IgD-negative memory B cell (primary cell): Measurements from ENCODE around the gene TK2. TPM values are rescaled to one million over a fixed set of nuclear protein-coding genes. Genes with fewer than 3 reads are reported as not detected.
A peak's percentile ranks its signal among the peaks of the same experiment; 100 is the strongest.
"Not testable (repeated sequence)": the region's sequence is repeated elsewhere in the genome, so short reads cannot be mapped to it uniquely, and the experiment has no call there.

Experiments
- H3K27ac Mint-ChIP-seq, 3 donors: one replicate each; pipeline ENCODE4 v1.8.0; 2020 to 2022; ENCODE audit warnings: mild to moderate bottlenecking in 3 of 3, mixed read lengths in 3 of 3, moderate library complexity in 1 of 3
- H3K27me3 Mint-ChIP-seq: one replicate; pipeline ENCODE4 v1.8.0; 2021; ENCODE audit warnings: mixed read lengths
- H3K36me3 Mint-ChIP-seq: one replicate; pipeline ENCODE4 v1.8.0; 2020; ENCODE audit warnings: mild to moderate bottlenecking, mixed read lengths
- H3K4me1 Mint-ChIP-seq, 3 donors: one replicate each; pipeline ENCODE4 v1.8.0; 2020 to 2022; ENCODE audit warnings: mixed read lengths in 3 of 3, mild to moderate bottlenecking in 1 of 3
- H3K4me3 Mint-ChIP-seq, 4 donors: one replicate each; pipeline ENCODE4 v1.8.0; 2020 to 2022; ENCODE audit warnings: mild to moderate bottlenecking in 4 of 4, mixed read lengths in 4 of 4, moderate library complexity in 3 of 4
- H3K9me3 Mint-ChIP-seq, 3 donors: one replicate each; pipeline ENCODE4 v1.8.0; 2020 to 2021; ENCODE audit warnings: mixed read lengths in 3 of 3, mild to moderate bottlenecking in 1 of 3
- polyA plus RNA-seq: library from polyadenylated mRNA; unstranded; fragments of 300-500 nt; fragmentation: Illumina TruSeq; gene quantifications from one replicate; pipeline ENCODE4 v1.2.3, GENCODE V29; 2021

TK2 gene
- polyA plus RNA-seq, 1 donor from 2014 or later: 1.6 TPM

DNA sequence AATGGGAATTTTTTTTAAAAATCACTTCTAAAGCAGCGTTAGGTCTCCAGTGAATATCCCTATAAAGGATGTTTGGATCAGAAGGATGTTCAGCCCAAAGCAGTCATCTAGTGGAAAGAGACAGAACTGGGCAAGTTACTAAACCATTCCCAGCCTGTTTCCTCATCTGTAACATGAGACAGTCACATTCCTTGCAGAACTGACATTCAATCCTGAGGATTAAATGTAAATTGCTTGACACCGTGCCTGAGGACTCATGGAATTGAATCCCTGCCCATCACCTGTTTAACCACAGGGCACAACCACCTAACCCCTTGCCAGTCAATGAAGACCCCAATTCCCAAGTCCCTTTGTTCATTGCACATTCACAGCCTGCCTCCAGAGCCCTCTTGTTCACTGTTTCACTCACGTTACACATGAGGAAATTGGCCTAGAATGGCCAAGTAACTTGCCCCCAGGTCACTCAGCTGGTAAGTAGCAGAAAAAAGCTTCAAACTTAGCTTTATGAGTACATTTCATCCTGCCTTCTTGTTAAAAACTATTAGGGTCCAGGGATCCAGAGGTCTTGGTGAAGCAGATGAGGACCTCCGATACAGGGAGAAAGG, 30.8 kb upstream of the TK2 start:
- peaks cover 0 to 1% (median 0%) of the 10 kb centered on the region in 3 donors for H3K9me3 Mint-ChIP-seq
- H3K36me3 Mint-ChIP-seq: no peaks in the 10 kb centered on the region
- H3K27me3 Mint-ChIP-seq: peaks cover 23% of the 10 kb centered on the region
- H3K27ac Mint-ChIP-seq: no peak overlapping the region
- peaks cover 0 to 10% (median 5%) of the 10 kb centered on the region in 3 donors for H3K4me1 Mint-ChIP-seq
- no peak overlapping the region for H3K4me3 Mint-ChIP-seq

DNA sequence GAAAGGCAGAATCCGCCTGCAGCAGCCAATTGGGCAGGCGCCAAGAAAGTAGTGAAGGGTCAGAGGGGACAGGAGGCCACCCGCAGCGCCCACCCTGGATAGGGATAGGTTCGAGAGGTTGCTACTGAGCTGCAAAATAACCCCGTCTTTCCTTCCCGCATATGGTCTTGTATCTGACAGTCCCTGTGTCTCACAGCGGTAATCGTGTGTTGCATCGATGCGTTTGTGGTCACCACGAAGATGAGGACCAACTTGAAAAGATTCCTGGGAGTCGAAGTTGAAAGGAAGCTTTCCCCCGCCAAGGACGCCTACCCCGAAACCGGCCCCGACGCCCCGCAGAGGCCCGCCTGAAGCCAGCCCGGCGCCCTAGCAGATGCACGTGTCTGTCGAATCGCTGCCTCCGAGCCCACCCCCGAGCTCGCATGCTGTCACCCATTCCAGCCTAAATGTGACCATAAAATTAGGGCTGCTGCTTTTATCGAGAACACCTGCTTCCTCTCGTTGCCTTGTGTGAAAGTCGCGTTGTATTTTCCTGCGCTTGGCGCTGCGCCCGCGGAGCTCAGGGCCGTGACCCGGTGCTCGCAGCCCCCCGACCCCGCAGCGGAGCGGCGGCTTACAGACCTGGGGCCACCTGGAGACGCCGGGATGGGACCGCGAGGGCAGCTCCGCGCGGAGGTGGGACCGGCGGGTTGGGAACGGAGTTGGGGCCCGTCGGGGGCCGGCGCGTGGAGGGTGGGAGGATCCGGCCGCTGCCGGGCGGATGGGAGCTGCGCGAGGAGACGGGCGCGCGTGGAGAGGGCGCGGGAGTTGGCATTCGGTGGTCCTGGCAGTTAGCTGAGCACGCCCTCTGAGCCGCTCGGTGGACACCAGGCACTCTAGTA, 29.0 kb upstream of the TK2 start, which contains the start of gene CMTM2:
CMTM2 (plus strand) TSS at position 813 of the 881 bp plus-strand sequence. CDS start 145 bp downstream, outside the sequence.
- Mint-ChIP-seq H3K4me3 (peak within 1 kb of the TSS in 3 of 4 donors; percentile 10 to 83 (median 68)), H3K27me3 (peaks cover 19% of the 10 kb centered on the region), H3K36me3 (no peaks in the 10 kb centered on the region), H3K4me1 (peaks cover 0 to 6% (median 5%) of the 10 kb centered on the region in 3 donors), H3K9me3 (peaks cover 0 to 1% (median 0%) of the 10 kb centered on the region in 3 donors), H3K27ac (no peak within 1 kb of the TSS)

DNA sequence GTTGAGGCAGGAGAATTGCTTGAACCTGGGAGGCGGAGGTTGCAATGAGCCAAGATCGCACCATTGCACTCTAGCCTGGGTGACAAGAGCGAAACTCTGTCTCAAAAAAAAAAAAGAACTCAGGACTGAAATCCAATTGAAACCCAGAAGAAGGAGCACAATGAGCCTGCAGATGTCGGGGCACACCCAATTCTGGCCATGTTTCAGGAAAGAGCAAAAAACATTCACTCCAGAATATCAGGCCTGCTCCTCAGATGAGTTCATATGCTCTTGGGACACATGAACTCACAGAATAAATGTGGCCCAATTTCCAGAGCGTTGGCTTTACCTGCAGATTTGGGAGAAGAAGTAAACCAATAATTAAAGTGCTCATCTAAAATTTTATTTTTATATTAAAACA, 26.4 kb upstream of the TK2 start:
- Mint-ChIP-seq H3K36me3 (no peaks in the 10 kb centered on the region), H3K27ac (no peak overlapping the region), H3K9me3 (no peaks in the 10 kb centered on the region), H3K4me3 (no peak overlapping the region), H3K4me1 (peaks cover 0 to 6% (median 5%) of the 10 kb centered on the region in 3 donors), H3K27me3 (peaks cover 19% of the 10 kb centered on the region)

DNA sequence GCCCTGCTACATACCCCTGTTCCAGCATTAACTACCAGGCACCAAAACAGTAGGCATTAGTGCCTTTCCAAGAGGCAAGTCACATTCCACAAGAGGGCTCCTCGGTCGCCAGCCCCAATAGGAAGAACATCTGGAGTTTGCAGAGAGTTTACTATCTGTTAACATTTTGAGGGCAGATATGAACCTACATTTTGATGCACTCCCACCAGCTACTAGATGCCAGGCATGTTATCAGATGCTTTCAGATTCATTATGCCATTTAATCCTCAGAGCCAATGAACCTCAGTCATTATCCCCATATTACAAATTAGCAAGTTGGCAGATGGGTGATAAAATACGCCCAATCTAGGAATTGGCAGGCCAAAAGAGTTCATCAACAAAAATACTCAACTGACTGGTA, 25.1 kb upstream of the TK2 start:
- Mint-ChIP-seq H3K9me3 (no peaks in the 10 kb centered on the region), H3K4me1 (peaks cover 0 to 6% (median 5%) of the 10 kb centered on the region in 3 donors), H3K27ac (no peak overlapping the region), H3K4me3 (no peak overlapping the region), H3K27me3 (peaks cover 19% of the 10 kb centered on the region), H3K36me3 (no peaks in the 10 kb centered on the region)

DNA sequence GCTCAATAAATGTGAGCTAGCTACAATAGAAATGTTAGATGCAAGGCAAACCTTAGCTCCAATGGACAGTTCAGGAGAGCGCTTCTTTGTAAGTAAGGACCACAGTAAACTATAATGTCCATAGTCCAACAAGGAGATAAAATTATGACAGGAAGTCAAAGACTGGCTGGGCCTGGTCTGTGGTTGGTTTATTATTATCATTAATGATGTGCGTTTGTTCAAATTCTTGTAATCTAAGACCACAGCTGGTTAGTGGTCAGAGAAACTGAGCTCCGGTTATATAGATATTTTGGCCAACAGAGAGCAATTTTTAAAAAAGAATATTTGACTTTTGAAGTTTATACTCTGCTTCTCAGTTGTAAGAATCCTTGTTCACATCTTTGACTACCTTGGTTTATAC, 24.6 kb upstream of the TK2 start:
- Mint-ChIP-seq H3K4me3 (no peak overlapping the region), H3K27me3 (peaks cover 19% of the 10 kb centered on the region), H3K9me3 (no peaks in the 10 kb centered on the region), H3K4me1 (peaks cover 0 to 6% (median 5%) of the 10 kb centered on the region in 3 donors), H3K36me3 (no peaks in the 10 kb centered on the region), H3K27ac (no peak overlapping the region)

DNA sequence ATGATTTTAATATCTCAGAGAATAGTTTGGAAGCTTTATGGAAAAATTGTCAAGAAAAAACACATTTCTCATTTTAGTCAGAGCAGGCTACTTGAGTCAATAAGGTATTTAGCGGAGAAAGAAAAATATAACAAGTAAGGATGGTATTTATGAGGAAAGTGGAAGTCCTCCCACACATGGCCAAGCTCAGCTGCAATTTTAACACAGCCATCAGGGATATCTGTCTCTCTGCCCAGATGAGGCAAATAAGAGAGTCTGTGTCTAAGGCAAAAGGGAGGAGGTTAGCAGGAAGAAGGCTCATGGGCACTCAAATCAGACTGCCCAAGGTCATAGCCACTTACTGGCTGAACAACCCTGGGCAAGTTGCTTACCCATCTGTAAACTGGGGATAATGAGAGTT, 24.2 kb upstream of the TK2 start:
- no peaks in the 10 kb centered on the region for H3K9me3 Mint-ChIP-seq
- peak overlapping the region in 1 of 3 donors; percentile 59 for H3K27ac Mint-ChIP-seq
- H3K4me3 Mint-ChIP-seq: no peak overlapping the region
- H3K4me1 Mint-ChIP-seq: peaks cover 0 to 6% (median 5%) of the 10 kb centered on the region in 3 donors
- H3K36me3 Mint-ChIP-seq: no peaks in the 10 kb centered on the region
- H3K27me3 Mint-ChIP-seq: peaks cover 18% of the 10 kb centered on the region

DNA sequence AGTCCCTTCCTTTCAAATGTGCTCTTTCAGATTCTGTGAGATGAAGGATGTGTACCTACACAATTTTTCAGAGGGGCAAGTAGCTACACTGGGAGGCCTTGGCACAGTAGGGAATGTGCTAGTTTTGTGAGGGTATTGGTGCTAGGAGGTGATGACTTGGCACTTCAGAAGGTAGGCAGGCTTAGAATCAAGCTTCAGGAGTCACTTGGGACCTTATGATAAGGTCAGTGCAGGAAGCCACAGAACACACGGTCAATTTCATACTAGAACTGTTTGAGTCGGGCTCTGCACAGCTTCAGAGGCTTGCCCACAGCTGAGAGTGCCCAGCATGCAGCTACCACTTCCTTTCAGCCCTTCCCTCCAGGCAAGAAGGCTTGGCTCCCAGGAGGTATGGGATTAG, 22.4 kb upstream of the TK2 start:
- peaks cover 2% of the 10 kb centered on the region for H3K36me3 Mint-ChIP-seq
- H3K4me1 Mint-ChIP-seq: no peaks in the 10 kb centered on the region
- H3K27ac Mint-ChIP-seq: no peak overlapping the region
- H3K4me3 Mint-ChIP-seq: no peak overlapping the region
- H3K27me3 Mint-ChIP-seq: peaks cover 3% of the 10 kb centered on the region
- no peaks in the 10 kb centered on the region for H3K9me3 Mint-ChIP-seq

DNA sequence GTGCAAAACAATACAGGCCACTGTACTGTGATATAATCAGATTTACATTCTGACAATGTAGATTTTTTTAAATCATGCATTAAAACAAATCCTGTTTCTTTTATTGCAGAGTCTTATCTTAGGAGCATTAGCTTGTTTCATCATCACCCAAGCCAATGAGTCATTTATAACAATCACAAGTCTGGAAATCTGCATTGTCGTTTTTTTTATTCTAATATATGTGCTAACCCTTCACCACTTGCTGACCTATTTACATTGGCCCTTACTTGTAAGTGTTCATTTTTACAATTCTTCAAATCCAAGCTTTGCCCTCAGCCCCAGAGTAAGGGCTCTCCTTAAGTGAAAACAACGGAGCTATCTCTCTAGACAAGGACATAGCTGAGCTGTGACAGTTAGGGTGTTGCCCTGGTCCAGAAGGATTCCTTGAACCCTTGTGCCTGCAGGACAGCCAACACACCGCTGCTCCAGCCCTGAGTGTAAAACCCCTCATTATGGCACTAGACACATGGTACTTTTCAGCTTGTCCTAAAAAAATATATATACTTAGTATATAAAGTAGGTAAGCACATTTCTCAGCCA, 20.0 kb upstream of the TK2 start:
- Mint-ChIP-seq H3K27me3 (no peaks in the 10 kb centered on the region), H3K9me3 (peaks cover 0 to 1% (median 0%) of the 10 kb centered on the region in 3 donors), H3K4me3 (no peak overlapping the region), H3K27ac (no peak overlapping the region), H3K36me3 (peaks cover 3% of the 10 kb centered on the region), H3K4me1 (no peaks in the 10 kb centered on the region)

DNA sequence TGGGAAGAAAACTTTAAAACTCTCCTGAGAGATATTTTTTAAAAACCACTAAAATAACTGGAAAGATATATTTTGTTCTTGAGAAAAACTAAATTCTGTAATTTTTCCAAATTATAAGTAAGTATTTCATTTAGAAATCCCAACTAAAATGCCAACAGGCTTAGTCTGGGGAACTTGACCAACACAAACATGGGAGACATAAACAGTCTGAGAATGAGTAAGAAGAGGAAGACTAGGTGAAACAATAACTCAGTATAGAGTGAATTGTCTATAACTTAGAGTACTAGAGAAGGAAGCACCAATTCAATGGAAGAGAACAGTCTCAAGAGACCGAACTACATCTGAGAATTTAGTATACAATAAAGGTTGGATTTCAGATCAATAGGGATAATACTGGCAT, 19.2 kb upstream of the TK2 start:
- H3K4me3 Mint-ChIP-seq: no peak overlapping the region
- no peaks in the 10 kb centered on the region for H3K27me3 Mint-ChIP-seq
- no peaks in the 10 kb centered on the region for H3K4me1 Mint-ChIP-seq
- H3K27ac Mint-ChIP-seq: peak overlapping the region in 1 of 3 donors; percentile 33
- peaks cover 0 to 1% (median 0%) of the 10 kb centered on the region in 3 donors for H3K9me3 Mint-ChIP-seq
- H3K36me3 Mint-ChIP-seq: peaks cover 3% of the 10 kb centered on the region

DNA sequence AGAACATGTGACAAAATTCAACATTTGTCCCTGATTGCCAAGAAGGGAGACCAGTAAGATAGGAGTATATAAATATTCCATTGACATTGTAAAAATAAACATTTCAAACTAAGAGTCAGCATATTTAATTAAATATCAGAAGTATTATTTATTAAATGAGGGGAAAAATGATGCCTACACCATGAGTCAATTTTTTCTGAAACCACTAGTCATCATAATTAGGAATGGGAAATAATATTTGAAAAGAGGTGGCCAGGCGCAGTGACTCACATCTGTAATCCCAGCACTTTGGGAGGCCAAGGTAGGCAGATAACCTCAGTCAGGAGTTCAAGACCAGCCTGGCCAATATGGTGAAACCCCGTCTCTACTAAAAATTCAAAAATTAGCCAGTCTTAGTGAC, 18.4 kb upstream of the TK2 start:
- Mint-ChIP-seq H3K36me3 (peaks cover 3% of the 10 kb centered on the region), H3K4me1 (no peaks in the 10 kb centered on the region)

DNA sequence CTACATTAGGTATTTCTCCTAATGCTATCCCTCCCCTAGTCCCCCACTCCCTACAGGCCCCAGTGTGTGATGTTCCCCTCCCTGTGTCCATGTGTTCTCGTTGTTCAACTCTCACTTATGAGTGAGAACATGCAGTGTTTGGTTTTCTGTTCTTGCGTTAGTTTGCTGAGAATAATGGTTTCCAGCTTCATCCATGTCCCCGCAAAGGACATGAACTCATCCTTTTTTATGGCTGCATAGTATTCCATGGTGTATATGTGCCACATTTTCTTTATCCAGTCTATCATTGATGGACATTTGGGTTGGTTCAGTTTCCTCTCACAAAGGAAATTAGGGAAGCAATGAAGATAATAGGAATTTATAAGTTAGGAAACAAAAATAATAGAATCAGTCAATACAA, 17.3 kb upstream of the TK2 start:
- not testable (repeated sequence) for H3K27ac Mint-ChIP-seq, H3K9me3 Mint-ChIP-seq, H3K27me3 Mint-ChIP-seq, H3K4me1 Mint-ChIP-seq, H3K4me3 Mint-ChIP-seq, H3K36me3 Mint-ChIP-seq

More for the DNA sequence above, 18.4 kb upstream of the TK2 start:
- H3K27me3 Mint-ChIP-seq: no peaks in the 10 kb centered on the region
- H3K9me3 Mint-ChIP-seq: peaks cover 0 to 1% (median 0%) of the 10 kb centered on the region in 3 donors
- no peak overlapping the region for H3K27ac Mint-ChIP-seq
- no peak overlapping the region for H3K4me3 Mint-ChIP-seq

DNA sequence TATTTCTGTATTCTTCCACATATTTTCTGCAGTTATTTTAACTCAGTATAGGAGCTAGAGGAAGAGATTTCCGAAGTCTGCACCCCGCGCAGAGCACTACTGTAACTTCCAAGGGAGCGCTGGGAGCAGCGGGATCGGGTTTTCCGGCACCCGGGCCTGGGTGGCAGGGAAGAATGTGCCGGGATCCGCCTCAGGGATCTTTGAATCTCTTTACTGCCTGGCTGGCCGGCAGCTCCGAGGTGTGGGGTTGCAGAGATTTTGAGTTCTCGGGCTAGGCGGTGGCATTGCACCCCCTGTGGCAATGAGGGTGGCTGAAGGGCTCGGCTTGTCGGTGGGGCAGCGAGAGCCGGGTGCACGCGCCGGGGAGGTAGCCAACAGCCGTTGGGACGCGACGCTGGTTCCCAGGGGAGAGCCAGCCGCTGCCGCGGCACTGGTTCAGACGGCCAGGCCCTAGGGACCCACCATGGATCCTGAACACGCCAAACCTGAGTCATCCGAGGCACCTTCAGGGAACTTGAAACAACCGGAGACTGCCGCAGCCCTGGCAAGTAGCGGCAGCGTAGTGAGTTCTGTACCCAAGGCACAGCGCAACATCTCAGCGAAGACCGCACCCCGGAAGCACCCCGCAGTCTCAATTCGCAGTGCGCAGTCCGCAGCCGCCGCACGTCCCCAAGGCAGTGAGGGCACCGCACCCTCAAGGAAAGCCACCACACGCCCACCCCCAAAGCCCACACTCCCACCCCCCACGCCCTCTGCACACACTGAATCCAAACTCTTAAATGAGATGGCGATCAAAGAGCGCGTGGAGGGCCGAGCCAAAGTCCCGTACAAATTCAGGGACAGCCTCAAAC, 16.4 kb upstream of the TK2 start, which contains the start of gene CMTM1:
CMTM1 (plus strand) TSS at position 389 of the 851 bp plus-strand sequence; CDS start at position 464, 75 bp downstream.
- peak within 1 kb of the TSS in 1 of 3 donors; percentile 28 for H3K27ac Mint-ChIP-seq
- H3K4me1 Mint-ChIP-seq: peaks cover 5 to 10% (median 7%) of the 10 kb centered on the region in 3 donors
- H3K36me3 Mint-ChIP-seq: peaks cover 3% of the 10 kb centered on the region
- H3K27me3 Mint-ChIP-seq: no peaks in the 10 kb centered on the region
- H3K9me3 Mint-ChIP-seq: peaks cover 0 to 1% (median 0%) of the 10 kb centered on the region in 3 donors
- no peak within 1 kb of the TSS for H3K4me3 Mint-ChIP-seq

DNA sequence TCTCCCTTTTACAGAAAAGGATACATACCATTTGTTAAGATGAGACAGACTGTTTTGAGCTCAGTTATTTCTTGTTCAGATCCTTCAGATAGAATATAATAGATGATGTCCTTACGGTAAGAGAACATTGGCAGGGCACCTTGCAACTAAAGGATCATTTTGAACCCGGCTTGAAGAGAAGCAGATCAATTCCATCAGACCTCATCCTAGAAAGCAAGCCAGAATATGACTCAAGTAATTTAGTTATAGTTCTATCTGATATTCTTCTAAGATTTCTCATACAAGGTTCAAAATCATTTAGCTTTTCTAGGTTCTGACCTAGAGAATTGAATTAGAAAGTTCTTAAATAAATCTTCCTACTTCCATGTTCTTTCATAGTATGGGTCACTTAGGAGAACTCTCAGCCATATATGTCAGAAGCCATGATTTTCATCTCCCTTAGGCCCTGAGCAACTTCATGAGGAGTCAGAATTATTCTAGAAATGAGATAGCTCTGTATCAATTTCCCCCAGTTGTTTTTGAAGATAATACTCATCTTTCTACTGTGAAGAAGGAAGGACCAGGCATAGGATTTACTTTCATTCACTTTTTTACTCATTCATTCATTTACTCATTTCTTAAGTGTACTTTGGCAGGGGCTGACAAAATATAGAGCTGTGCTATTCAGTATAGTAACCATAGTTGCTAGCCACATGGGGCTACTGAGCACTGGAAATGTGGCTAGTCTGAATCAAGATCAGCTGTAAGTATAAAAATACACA, 13.8 kb upstream of the TK2 start:
- no peak overlapping the region for H3K27ac Mint-ChIP-seq
- H3K4me3 Mint-ChIP-seq: no peak overlapping the region
- H3K27me3 Mint-ChIP-seq: no peaks in the 10 kb centered on the region
- peaks cover 9 to 16% (median 15%) of the 10 kb centered on the region in 3 donors for H3K4me1 Mint-ChIP-seq
- H3K9me3 Mint-ChIP-seq: peaks cover 0 to 1% (median 0%) of the 10 kb centered on the region in 3 donors
- peaks cover 3% of the 10 kb centered on the region for H3K36me3 Mint-ChIP-seq

DNA sequence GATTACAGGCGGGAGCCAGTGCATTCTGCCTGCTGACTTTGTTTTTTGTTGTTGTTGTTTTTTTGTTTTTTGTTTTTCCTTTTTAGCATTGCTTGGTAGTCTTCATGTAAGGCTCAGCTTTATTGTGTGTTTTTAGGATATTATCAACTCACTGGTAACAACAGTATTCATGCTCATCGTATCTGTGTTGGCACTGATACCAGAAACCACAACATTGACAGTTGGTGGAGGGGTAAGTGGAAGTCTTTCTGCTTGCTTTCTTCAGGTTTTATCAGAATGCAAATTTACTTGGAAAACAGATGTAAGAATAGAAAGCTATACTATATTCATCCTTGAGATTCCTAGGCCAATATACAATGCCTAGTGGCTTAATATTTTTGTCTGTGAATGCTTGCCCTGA, 13.1 kb upstream of the TK2 start:
- no peak overlapping the region for H3K4me3 Mint-ChIP-seq
- H3K9me3 Mint-ChIP-seq: peaks cover 0 to 1% (median 0%) of the 10 kb centered on the region in 3 donors
- H3K36me3 Mint-ChIP-seq: peaks cover 7% of the 10 kb centered on the region
- no peak overlapping the region for H3K27ac Mint-ChIP-seq
- peaks cover 9 to 17% (median 15%) of the 10 kb centered on the region in 3 donors for H3K4me1 Mint-ChIP-seq
- H3K27me3 Mint-ChIP-seq: no peaks in the 10 kb centered on the region
